ENCODE data around the gene UBASH3B.

DNA sequence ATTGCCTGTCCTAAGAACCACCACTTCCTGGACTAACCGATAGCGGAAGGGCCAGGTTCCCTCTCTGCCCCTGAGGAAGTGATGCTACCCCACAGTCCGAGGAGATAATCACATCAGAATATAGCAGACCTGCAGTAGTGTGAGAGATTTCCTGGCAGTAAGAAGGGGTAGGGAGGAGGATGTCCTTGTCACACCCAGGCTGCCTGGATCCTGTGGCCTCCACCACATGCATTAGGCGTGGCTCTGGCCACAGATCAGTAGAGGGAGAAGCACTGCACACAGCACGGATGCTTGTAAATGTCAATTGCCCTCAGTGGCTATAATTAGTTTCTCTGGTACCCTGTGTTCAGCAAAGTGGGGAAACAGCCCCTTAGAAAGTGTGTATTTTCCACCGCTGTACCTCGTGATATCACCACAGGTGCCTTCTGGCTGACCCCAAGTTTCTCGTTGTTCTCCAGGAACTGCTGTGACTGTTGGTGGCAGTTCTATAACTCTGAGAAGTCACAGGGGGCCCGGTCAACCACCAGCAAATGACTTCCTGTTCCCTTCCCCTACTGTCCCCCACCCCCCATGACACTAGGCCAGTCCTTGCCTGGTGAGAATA lies 61.8 kb downstream of the UBASH3B start:
- TF ChIP-seq, protein P1, sequence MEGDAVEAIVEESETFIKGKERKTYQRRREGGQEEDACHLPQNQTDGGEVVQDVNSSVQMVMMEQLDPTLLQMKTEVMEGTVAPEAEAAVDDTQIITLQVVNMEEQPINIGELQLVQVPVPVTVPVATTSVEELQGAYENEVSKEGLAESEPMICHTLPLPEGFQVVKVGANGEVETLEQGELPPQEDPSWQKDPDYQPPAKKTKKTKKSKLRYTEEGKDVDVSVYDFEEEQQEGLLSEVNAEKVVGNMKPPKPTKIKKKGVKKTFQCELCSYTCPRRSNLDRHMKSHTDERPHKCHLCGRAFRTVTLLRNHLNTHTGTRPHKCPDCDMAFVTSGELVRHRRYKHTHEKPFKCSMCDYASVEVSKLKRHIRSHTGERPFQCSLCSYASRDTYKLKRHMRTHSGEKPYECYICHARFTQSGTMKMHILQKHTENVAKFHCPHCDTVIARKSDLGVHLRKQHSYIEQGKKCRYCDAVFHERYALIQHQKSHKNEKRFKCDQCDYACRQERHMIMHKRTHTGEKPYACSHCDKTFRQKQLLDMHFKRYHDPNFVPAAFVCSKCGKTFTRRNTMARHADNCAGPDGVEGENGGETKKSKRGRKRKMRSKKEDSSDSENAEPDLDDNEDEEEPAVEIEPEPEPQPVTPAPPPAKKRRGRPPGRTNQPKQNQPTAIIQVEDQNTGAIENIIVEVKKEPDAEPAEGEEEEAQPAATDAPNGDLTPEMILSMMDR (conservative IDR thresholded peaks at IDR 0.05; ENCODE audit: low read length): no peak
- no peak; the same call in 1 of the 2 replicates for TF ChIP-seq EZH2phosphoT487 (IDR thresholded peaks at IDR 0.05; ENCODE audit: borderline replicate concordance)
